HFFc6 (cell line): Measurements from ENCODE around the gene CHST3. TPM values are rescaled to one million over a fixed set of nuclear protein-coding genes. Genes with fewer than 3 reads are reported as not detected.
"Not testable (repeated sequence)": the region's sequence is repeated elsewhere in the genome, so short reads cannot be mapped to it uniquely, and the experiment has no call there.

Source experiments
- DNase-seq: peaks from one replicate; pipeline ENCODE4 v3.0.0-alpha.2; 2018
- H3K27ac Mint-ChIP-seq: 2 replicates; pipeline ENCODE4 v1.8.0; 2020; ENCODE audit warnings: mild to moderate bottlenecking, mixed read lengths
- H3K27me3 Mint-ChIP-seq: 2 replicates; pipeline ENCODE4 v1.8.0; 2021; ENCODE audit warnings: mild to moderate bottlenecking, moderate library complexity, mixed read lengths; ENCODE audit not compliant: insufficient read depth
- H3K36me3 Mint-ChIP-seq: 2 replicates; pipeline ENCODE4 v1.8.0; 2021; ENCODE audit warnings: low read depth, mixed read lengths
- H3K4me1 Mint-ChIP-seq: 2 replicates; pipeline ENCODE4 v1.8.0; 2020; ENCODE audit warnings: low read depth, mixed read lengths
- H3K4me3 Mint-ChIP-seq: 2 replicates; pipeline ENCODE4 v1.8.0; 2020; ENCODE audit warnings: mild to moderate bottlenecking, moderate library complexity, mixed read lengths
- H3K9me3 Mint-ChIP-seq: 2 replicates; pipeline ENCODE4 v1.8.0; 2020; ENCODE audit warnings: mild to moderate bottlenecking, mixed read lengths
- total RNA-seq, 6 experiments: library from RNA; stranded (reverse); fragmentation: NEBNext Ultra II Directional; extraction: Animal tissue kit (Norgen Biotek cat#: 25700); gene quantifications; 2 replicates in 1 of 6; 3 replicates in 5 of 6; pipeline ENCODE4 v1.2.3, GENCODE V29; 2021
- TF ChIP-seq, protein P1 (sequence below): fragments of 200-600 bp; sonication (generic); IDR thresholded peaks from 2 replicates; pipeline ENCODE4 v1.5.0; 2021; ENCODE audit warnings: antibody characterized with exemption, mild to moderate bottlenecking

CHST3 gene
- total RNA-seq, 6 experiments from 2014 or later, result 34.9 to 48.1 (median 40.3) TPM

- H3K9me3 Mint-ChIP-seq, result no peaks in the 10 kb centered on the region
- peaks cover 4% of the 10 kb centered on the region for H3K27me3 Mint-ChIP-seq
- peaks cover 94% of the 10 kb centered on the region for H3K4me1 Mint-ChIP-seq
- peak overlapping the region; percentile 92 for H3K27ac Mint-ChIP-seq
- peak overlapping the region; percentile 75 for H3K4me3 Mint-ChIP-seq
- peaks cover 17% of the 10 kb centered on the region; the same call in 1 of the 2 replicates for H3K36me3 Mint-ChIP-seq
- no peak for DNase-seq
- TF ChIP-seq, protein P1, sequence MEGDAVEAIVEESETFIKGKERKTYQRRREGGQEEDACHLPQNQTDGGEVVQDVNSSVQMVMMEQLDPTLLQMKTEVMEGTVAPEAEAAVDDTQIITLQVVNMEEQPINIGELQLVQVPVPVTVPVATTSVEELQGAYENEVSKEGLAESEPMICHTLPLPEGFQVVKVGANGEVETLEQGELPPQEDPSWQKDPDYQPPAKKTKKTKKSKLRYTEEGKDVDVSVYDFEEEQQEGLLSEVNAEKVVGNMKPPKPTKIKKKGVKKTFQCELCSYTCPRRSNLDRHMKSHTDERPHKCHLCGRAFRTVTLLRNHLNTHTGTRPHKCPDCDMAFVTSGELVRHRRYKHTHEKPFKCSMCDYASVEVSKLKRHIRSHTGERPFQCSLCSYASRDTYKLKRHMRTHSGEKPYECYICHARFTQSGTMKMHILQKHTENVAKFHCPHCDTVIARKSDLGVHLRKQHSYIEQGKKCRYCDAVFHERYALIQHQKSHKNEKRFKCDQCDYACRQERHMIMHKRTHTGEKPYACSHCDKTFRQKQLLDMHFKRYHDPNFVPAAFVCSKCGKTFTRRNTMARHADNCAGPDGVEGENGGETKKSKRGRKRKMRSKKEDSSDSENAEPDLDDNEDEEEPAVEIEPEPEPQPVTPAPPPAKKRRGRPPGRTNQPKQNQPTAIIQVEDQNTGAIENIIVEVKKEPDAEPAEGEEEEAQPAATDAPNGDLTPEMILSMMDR, result no peak
Measured at GRCh38 chr10:71975087-71975870, 11.1 kb downstream of the CHST3 start.

GRCh38 chr10:71975871-71976725, 11.9 kb downstream of the CHST3 start:
- H3K4me1 Mint-ChIP-seq, result peaks cover 94% of the 10 kb centered on the region
- TF ChIP-seq, protein P1, result no peak
- peaks cover 17% of the 10 kb centered on the region; the same call in 1 of the 2 replicates for H3K36me3 Mint-ChIP-seq
- peaks cover 4% of the 10 kb centered on the region for H3K27me3 Mint-ChIP-seq
- H3K27ac Mint-ChIP-seq, result peak overlapping the region; percentile 92
- DNase-seq, result peak; percentile 79
- peak overlapping the region; percentile 75 for H3K4me3 Mint-ChIP-seq
- no peaks in the 10 kb centered on the region for H3K9me3 Mint-ChIP-seq

DNA sequence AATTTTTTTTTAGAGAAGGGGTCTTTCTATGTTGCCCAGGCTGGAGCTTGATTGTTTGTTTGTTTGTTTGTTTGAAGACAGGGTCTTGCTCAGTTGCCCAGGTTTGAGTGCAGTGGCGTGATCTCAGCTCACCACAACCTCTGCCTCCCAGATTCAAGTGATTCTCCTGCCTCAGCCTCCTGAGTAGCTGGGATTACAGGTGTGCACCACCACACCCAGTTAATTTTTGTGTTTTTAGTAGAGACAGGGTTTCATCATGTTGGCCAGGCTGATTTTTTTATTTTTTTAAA, 13.4 kb downstream of the CHST3 start:
- DNase-seq, H3K9me3 Mint-ChIP-seq, H3K27me3 Mint-ChIP-seq, H3K4me3 Mint-ChIP-seq: not testable (repeated sequence)
- Mint-ChIP-seq H3K36me3 (peaks cover 22% of the 10 kb centered on the region; the same call in 1 of the 2 replicates), H3K27ac (peak overlapping the region; percentile 61), H3K4me1 (peaks cover 97% of the 10 kb centered on the region)

DNA sequence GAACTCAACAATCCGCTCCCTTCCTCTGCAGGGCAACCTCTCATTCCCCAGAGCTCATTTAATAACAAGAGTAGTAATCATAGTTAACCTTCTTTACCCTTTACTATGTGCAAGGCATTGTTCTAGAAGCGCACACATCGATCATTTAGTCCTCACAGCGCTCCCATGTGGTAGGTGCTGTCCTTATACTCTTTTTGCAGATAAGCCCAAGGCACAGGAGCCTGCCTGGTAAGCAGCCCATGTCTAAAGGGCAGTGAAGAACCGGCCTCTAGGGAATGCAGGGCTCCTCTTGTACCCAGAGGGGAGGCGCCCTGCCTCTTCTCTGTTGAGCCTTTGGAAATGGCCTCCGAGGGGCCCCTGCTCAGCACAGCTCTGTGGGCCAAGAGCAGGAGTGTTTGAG, 14.3 kb downstream of the CHST3 start:
- Mint-ChIP-seq H3K4me3 (peak overlapping the region; percentile 6; the same call in 1 of the 2 replicates), H3K27ac (peak overlapping the region; percentile 61)

DNA sequence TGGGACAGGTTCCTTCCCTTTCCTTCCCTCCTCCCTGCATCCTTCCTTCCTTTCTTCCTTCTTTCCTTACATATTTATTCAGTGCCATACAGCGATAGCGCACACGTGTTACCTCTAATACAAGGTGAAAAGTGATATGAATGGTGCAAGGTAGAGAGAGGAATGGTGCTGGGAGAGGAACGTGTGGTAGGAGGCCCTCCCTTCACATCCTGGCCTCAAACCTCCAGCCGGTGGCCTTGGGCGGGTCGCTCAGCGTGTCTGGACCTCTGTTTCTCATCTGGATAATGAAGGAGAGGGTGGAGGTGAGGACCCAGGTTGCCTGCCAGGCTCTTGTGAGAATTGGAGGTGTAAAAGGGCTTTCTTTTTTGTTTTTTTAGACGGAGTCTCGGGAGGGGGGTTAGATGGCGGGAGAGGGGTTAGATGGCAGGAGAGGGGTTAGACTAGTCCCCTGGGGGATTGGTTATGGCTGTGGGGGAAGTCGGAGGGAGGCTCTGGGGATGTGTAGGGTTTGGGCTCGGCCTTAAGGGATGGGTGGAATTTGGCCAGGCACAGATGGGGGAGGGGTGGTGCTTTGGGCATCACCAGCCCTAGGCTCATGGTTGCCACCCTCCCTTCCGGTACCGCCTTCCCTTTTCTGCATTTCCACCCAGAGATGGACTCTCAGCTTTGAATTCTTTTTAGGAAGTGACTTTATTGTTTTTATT, 14.9 kb downstream of the CHST3 start:
- peaks cover 87% of the 10 kb centered on the region for H3K4me1 Mint-ChIP-seq
- H3K36me3 Mint-ChIP-seq, result peaks cover 12% of the 10 kb centered on the region; the same call in 1 of the 2 replicates
- no peak overlapping the region; the same call in 1 of the 2 replicates for H3K4me3 Mint-ChIP-seq
- H3K27ac Mint-ChIP-seq, result peak overlapping the region; percentile 64; the same call in 1 of the 2 replicates
- no peaks in the 10 kb centered on the region for H3K9me3 Mint-ChIP-seq
- H3K27me3 Mint-ChIP-seq, result no peaks in the 10 kb centered on the region; the same call in 1 of the 2 replicates
- DNase-seq, result no peak
- TF ChIP-seq, protein P1, result no peak

More for the DNA sequence above, 14.3 kb downstream of the CHST3 start:
- H3K4me1 Mint-ChIP-seq, result peaks cover 93% of the 10 kb centered on the region
- DNase-seq, result no peak
- TF ChIP-seq, protein P1, result peak; percentile 34; the same call in 1 of the 2 replicates
- peaks cover 2% of the 10 kb centered on the region; the same call in 1 of the 2 replicates for H3K27me3 Mint-ChIP-seq
- H3K36me3 Mint-ChIP-seq, result peaks cover 13% of the 10 kb centered on the region; the same call in 1 of the 2 replicates
- no peaks in the 10 kb centered on the region for H3K9me3 Mint-ChIP-seq
